ENCODE results near the gene ADSL.

The ADSL gene

DNA sequence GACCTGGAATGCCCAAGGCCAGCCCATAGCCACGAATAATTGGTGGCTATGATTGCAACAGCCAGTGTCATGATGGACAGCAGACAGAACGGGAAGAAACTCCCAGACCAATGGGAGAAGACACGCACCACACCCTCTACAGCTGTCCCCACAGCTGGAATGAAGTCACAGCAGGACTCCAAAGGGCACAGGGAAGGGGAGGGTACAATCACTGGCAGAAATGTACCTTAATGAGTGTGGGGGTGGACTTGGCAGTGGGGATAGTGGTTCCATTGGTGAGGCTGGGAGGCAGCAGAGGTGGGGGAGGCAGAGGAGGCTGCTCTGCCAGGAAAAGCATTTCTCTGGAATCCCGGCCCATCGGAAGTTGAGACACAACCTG lies 77.0 kb downstream of the ADSL start:
- peak overlapping the region in 1 of 2 donors; percentile 11 for H3K27ac Mint-ChIP-seq
- ATAC-seq: no peak
- peaks cover 28% of the 10 kb centered on the region for H3K4me1 Mint-ChIP-seq
- no peak for DNase-seq
- H3K4me3 Mint-ChIP-seq: no peak overlapping the region
- H3K9me3 Mint-ChIP-seq: no peaks in the 10 kb centered on the region
- H3K27me3 Mint-ChIP-seq: no peaks in the 10 kb centered on the region

DNA sequence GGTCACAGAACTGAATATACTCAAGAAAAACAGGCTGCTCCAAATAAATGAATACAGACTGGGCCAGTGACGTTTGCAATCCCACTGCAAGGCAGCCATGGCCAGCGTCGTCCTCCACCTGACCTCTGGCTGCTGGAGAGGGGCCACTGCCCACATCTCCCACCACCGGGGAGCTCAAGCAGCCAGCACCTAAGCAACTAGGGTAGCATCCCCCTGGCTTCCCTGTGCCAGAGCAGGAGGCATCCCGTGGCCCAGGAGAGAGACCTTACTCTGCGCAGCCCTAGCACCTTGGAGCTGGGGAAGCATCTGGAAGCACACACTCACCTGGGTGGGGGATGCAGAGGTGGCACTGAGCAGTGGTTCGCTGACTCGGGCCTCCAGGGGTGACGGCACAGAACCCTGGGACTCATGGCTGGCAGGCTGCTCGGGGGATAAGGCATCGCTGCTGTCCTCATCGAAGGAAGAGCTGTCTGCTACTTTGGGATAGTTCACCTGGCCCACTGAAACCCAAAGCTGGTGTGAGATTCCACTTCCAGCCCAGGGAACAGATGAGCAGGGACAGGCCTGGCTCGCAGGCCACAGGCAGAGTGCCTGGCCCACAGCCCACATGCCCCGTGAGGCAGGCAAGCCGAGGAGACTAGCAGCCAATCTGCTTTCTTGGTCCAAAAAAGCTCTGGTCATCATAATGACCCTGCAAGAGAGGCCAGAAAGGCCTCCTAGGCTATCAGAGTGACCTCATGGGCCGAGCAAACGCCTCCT lies 77.8 kb downstream of the ADSL start:
- no peak overlapping the region for H3K4me3 Mint-ChIP-seq
- H3K4me1 Mint-ChIP-seq: peaks cover 26% of the 10 kb centered on the region
- ATAC-seq: no peak
- no peak for DNase-seq
- H3K27me3 Mint-ChIP-seq: no peaks in the 10 kb centered on the region
- H3K27ac Mint-ChIP-seq: peak overlapping the region in 1 of 2 donors; percentile 56
- no peaks in the 10 kb centered on the region for H3K9me3 Mint-ChIP-seq

DNA sequence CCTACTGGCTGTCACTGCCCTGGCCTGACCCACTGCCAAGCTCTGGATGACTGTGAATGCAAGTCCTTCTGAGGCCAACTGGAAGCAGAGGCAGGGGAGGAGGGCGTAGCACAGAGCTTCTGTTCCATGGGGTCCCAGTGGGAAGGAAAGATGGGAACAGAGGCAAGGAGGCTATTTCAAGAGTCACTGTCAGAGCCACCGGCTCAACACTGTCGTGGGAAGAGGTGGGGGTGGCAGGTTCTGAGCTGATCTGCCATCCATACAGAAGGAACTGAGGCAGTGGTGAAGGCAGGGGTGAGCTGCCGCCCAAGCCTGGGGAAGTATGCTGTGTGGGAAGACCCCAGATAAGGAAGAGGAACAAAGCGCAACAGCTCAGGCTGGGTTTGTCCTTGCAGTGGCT lies 78.8 kb downstream of the ADSL start:
- H3K4me1 Mint-ChIP-seq: peaks cover 19% of the 10 kb centered on the region
- H3K4me3 Mint-ChIP-seq: no peak overlapping the region

DNA sequence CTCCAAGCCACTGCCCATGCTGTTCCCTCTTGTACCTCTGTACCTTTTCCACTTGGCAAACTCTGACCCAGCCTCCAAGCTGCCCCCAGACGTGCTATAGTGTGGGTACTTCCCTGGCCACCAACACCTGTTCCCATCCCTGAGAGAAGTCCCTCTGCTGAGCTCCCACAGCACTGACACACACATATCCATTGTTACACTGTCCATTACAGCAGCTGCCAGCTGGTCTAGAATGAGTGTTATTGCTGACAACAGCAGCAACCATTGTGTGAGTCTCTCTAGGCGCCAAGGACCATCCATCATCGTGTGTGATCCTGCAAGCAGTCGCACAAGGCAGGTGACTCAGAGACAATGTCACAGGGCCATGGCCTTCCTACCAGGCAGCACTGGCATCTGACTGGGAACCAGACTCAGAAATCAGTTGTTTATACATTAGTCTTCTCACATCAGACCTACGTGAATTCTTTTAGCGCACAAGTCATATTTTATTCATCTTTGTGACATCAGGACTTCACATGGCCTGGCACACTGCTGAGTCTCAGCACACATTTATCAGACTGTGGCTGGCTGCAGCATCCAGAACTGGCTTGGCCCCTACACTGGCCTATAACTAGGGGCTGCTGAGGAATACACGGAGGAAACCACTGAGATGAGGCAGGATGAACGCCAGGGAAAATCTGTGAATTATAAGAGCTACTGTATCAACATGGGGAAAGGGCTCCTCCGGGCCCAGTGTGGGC lies 80.5 kb downstream of the ADSL start:
- Mint-ChIP-seq H3K4me3 (no peak overlapping the region), H3K27me3 (no peaks in the 10 kb centered on the region), H3K27ac (peak overlapping the region; percentile 14 to 28), H3K4me1 (peaks cover 17% of the 10 kb centered on the region), H3K9me3 (no peaks in the 10 kb centered on the region)
- ATAC-seq (no peak), DNase-seq (no peak)

More for the DNA sequence above, 78.8 kb downstream of the ADSL start:
- no peaks in the 10 kb centered on the region for H3K27me3 Mint-ChIP-seq
- DNase-seq (no peak), ATAC-seq (no peak)
- no peak overlapping the region for H3K27ac Mint-ChIP-seq
- H3K9me3 Mint-ChIP-seq: no peaks in the 10 kb centered on the region

DNA sequence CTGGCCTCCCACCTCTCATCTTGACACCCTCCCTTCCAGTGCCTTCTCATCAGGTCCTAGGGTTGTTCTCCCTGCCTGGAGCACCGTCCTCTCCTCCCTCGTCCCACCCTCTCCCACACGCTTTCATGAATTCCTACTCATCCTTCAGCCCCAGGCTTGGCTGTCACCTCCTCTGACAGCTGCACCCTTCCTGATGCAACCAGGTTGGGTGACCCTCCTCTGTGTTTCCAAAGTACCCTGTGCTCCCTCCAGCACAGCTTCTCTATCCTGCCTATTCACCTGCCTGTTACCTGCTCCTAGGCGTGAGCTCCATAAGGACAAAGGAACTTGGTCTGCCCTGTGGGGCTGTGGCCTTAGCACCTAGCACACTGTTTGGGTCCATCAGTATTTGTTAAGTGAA lies 82.5 kb downstream of the ADSL start:
- no peak for DNase-seq
- Mint-ChIP-seq H3K27ac (peak overlapping the region in 1 of 2 donors; percentile 56), H3K4me1 (peaks cover 8% of the 10 kb centered on the region)

DNA sequence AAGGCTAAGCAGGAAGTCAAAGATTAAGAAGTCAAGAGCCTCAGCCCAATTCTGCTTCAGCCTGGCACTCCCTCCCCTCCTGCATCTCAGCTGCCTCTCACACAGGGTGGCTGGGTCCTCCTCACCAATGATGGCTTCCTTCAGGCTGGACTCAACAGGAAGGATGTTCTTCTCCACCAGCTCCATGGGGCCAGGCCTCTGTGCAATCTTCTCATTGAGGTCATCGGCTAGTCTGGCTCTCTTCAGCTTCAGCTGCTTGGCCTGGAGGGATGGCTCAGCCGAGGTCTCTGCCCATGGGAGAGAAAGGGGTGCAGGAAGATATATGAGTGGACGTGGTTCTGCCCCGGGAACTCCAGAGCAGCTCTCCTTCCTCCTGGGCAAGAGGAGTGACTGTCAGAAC lies 83.2 kb downstream of the ADSL start:
- Mint-ChIP-seq H3K9me3 (no peaks in the 10 kb centered on the region), H3K4me3 (no peak overlapping the region), H3K27me3 (no peaks in the 10 kb centered on the region), H3K4me1 (peaks cover 14% of the 10 kb centered on the region), H3K27ac (no peak overlapping the region)
- no peak for ATAC-seq
- DNase-seq: no peak

More for the DNA sequence above, 82.5 kb downstream of the ADSL start:
- Mint-ChIP-seq H3K27me3 (no peaks in the 10 kb centered on the region), H3K9me3 (no peaks in the 10 kb centered on the region), H3K4me3 (no peak overlapping the region)
- no peak for ATAC-seq

DNA sequence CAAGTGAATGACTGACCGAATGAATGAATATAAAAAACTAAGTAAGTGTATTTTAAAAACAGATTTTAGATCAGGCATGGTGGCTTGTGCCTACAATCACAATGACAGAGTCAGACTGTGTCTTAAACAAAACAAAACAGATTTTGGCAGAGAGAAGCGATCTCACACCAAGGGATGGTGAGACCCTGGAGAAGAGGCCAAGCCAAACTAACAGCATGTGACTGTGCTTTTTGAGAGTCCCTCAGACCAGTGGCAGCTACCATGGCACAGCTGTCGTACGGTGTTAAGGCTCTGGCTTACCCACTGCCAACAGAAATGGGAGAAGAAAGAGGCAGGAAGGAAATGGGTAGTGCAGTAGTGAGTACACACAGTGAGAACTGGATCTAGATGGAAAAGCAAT lies 84.7 kb downstream of the ADSL start:
- Mint-ChIP-seq H3K9me3 (no peaks in the 10 kb centered on the region), H3K27ac (peak overlapping the region in 1 of 2 donors; percentile 7), H3K4me3 (no peak overlapping the region), H3K4me1 (peaks cover 26% of the 10 kb centered on the region), H3K27me3 (no peaks in the 10 kb centered on the region)
- DNase-seq (no peak), ATAC-seq (no peak)

DNA sequence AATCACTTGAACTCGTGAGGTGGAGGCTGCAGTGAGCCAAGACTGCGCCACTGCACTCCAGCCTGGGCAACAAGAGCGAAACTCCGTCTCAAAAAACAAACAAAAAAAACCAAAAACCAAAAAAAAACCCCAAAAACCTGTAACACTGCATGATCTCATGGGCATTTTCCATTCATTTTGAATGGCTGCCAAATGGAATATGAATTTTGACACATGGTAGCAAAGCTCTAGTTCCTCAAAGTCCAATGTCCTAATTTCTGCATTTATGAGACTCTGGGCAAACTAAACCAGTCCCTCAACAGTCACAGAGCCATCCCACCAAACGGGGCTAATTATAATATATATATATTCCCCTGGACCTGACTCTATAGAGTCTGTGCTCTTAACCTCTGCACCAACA lies 85.9 kb downstream of the ADSL start:
- no peaks in the 10 kb centered on the region for H3K27me3 Mint-ChIP-seq
- H3K4me3 Mint-ChIP-seq: no peak overlapping the region
- H3K4me1 Mint-ChIP-seq: peaks cover 38% of the 10 kb centered on the region
- ATAC-seq (no peak), DNase-seq (no peak)
- H3K9me3 Mint-ChIP-seq: no peaks in the 10 kb centered on the region
- no peak overlapping the region for H3K27ac Mint-ChIP-seq

DNA sequence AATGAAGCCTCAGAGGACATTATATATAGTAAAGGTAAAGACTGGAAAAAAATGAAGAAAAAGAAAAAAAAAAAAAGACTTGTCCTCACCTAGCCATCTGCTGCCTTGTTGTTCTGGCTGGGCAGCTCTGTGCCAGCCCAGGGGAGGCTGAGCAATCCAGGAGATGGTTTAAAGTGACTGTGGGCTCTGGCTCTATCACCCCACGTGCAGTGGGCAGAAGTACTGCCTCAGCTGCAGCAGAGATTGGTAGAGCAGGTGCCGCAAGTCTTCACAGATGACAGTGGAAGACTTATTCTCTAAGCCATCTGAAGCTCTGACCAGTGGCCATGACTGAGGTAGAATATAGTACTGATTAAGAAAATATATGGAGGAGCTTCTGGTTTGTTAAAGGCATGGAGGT lies 86.3 kb downstream of the ADSL start:
- no peaks in the 10 kb centered on the region for H3K9me3 Mint-ChIP-seq
- peak overlapping the region in 1 of 2 donors; percentile 5 for H3K27ac Mint-ChIP-seq
- DNase-seq: no peak
- H3K4me1 Mint-ChIP-seq: peaks cover 43% of the 10 kb centered on the region
- no peak for ATAC-seq
- H3K4me3 Mint-ChIP-seq: no peak overlapping the region
- H3K27me3 Mint-ChIP-seq: no peaks in the 10 kb centered on the region

DNA sequence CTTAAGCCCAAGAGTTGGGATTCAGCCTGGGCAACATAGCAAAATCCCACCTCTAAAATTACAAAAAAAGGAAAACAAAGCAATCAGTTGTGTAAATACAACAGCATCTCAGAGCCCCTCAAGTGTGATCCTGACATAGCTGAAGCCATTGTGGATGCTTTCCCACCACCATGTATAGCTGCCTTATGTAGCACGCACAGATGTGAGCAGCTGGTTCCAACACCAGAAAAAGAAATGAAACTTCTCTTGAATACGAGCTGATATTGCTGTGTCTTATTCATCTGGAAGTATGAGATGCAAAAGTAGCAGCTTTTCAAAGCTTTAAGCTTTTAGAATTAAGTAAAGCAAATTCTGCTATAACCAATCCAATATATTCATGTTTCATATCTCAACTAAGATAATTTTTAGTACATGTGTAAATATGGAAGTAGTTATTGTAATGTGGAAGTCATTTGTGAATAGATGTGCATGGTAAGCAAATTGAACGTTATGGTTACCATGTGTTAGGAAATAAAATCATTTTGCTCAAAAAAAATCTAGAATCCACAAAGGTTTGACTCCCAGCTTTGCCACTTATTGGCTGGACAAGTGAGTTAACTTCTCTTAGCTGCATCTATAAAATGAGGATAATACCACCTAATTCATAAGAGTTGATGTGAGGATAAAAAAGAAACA lies 87.3 kb downstream of the ADSL start:
- ATAC-seq (no peak), DNase-seq (no peak)
- Mint-ChIP-seq H3K4me1 (peaks cover 52% of the 10 kb centered on the region), H3K27me3 (no peaks in the 10 kb centered on the region), H3K4me3 (no peak overlapping the region), H3K9me3 (no peaks in the 10 kb centered on the region), H3K27ac (no peak overlapping the region)

DNA sequence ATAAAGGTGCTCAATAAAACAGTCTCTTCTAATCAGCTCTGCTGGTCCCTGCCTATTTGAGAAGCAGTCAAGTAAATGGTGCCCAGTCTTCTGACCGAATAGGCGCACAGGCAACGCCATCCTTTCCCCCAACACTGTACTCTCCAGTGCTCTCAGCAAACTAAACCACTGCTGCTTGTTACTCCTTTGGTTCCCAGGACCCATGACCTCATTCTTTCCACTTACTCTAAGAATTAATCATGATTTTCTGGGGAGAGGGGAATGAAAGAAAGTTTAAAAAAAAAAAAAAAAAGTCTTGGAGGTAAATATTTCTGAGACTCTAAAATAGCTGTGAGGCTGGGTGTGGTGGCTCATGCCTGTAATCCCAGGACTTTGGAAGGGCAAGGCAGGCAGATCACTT lies 87.8 kb downstream of the ADSL start:
- Mint-ChIP-seq H3K4me3 (no peak overlapping the region), H3K4me1 (peaks cover 58% of the 10 kb centered on the region), H3K27ac (peak overlapping the region in 1 of 2 donors; percentile 86), H3K27me3 (no peaks in the 10 kb centered on the region), H3K9me3 (no peaks in the 10 kb centered on the region)
- DNase-seq: no peak
- no peak for ATAC-seq

DNA sequence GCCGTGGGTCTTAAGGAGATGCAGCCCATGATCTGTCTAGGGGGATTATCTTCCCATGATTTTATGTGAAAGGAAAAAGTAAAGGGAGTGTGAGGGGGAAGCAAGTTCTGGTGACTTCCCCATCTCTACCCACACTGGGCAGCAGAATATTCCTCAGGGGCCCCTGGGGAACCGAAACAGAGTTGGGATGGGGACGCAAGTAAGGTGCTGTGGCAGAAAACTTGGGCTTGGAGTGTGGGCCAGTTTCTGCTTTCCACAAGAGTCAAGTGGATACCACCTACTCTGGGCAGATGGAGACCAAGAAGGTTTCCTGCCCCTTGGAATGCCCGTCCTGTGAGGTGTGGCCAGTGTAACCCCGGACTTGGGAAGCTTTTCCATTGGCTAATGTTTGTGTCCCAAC lies 88.4 kb downstream of the ADSL start:
- Mint-ChIP-seq H3K4me1 (peaks cover 64% of the 10 kb centered on the region), H3K9me3 (no peaks in the 10 kb centered on the region), H3K27ac (no peak overlapping the region), H3K4me3 (no peak overlapping the region), H3K27me3 (no peaks in the 10 kb centered on the region)
- ATAC-seq: no peak
- no peak for DNase-seq

DNA sequence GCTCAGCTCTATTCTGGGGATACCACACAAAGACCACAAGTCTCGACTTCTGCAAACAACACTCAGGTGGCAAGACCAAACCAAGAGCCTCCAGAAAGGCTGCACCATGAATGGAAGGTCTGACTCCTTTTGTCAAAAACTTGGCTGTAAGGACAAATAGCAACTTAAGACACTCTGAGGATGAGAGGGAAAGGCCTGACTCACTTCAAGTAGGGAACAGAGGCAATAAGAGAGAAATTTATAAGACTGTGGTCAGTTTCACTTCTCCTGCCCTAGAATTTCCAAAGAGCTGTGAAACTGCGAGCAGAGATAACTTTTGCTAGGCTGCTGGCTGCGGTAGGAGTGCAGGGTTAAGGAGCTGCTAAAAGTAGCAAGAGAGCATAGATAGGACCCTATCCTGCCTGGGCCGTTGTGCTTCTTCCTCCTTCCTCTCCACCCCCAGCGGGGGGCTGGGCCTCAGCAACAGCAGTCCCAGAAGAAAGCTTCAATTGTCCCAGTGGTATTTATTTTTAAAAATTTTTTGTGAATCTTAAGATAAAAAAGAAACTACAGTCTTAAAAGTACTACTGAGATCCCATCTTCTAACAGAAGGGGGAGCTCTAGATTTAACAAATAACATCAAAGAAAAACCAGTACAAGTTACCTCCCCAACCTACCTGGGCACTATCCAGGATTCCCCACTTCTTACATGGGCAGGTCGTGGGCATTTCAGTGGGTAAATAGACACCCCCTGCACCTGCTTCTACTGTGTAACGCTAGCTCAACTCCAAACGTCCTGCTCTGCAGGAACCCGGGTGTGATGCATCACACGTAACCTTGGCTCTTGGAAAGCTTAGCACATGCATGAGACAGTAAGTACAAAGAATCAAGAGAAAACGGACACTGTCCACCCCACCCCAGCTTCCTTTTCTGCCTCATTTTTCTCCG lies 90.5 kb downstream of the ADSL start:
- Mint-ChIP-seq H3K27me3 (no peaks in the 10 kb centered on the region), H3K27ac (peak overlapping the region; percentile 52 to 85), H3K4me3 (peak overlapping the region; percentile 61 to 65), H3K4me1 (peaks cover 80% of the 10 kb centered on the region), H3K9me3 (no peaks in the 10 kb centered on the region)
- ATAC-seq: peak; percentile 86
- DNase-seq: peak in 1 of 2 donors; percentile 27
